Measurements from ENCODE around the gene MED15.
A peak's percentile ranks its signal among the peaks of the same experiment; 100 is the strongest.

The MED15 gene

DNA sequence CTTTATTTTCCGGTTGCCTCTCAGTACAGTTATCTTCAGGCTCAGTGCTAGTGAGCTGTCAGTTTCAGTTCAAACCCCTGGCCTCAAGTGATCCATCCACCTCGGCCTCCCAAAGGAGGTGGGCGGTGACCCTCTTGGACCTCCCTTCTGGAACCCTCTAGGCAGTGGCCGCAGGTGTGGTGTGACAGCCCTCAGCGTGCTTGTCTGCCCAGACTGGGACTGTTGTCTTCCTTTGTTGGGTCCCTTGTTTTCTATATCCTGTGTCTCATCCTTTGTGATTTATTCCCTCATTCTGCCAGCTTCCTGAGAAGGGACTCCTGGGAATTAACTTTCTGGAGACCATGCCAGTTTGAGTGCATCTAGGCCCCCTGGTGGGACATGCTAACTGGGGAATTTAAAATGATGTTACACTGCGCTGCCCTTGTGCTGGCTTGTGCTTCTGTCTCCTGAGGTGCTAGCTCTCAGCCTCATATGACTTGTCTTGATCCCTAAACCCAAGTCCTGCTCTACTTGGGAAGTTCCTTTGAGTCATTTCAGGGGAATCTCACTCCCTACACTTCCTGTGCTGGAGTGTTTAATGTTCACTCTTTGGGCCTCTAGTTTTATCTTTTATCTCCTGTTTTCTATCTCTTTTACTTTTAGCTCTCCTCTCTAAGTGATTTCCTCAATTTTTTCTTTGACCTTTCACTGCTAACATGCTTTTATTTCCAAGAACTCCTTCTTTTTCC lies 19.4 kb downstream of the MED15 start:
- DNase-seq (ENCODE audit: low read depth): peak; percentile 75
- TF ChIP-seq, protein P1, sequence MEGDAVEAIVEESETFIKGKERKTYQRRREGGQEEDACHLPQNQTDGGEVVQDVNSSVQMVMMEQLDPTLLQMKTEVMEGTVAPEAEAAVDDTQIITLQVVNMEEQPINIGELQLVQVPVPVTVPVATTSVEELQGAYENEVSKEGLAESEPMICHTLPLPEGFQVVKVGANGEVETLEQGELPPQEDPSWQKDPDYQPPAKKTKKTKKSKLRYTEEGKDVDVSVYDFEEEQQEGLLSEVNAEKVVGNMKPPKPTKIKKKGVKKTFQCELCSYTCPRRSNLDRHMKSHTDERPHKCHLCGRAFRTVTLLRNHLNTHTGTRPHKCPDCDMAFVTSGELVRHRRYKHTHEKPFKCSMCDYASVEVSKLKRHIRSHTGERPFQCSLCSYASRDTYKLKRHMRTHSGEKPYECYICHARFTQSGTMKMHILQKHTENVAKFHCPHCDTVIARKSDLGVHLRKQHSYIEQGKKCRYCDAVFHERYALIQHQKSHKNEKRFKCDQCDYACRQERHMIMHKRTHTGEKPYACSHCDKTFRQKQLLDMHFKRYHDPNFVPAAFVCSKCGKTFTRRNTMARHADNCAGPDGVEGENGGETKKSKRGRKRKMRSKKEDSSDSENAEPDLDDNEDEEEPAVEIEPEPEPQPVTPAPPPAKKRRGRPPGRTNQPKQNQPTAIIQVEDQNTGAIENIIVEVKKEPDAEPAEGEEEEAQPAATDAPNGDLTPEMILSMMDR (IDR thresholded peaks at IDR 0.05; ENCODE audit: low read length, missing control alignments): peak; percentile 21
- no peak overlapping the region for H3K4me3 ChIP-seq (replicated peaks; ENCODE audit: low read depth, low read length)

DNA sequence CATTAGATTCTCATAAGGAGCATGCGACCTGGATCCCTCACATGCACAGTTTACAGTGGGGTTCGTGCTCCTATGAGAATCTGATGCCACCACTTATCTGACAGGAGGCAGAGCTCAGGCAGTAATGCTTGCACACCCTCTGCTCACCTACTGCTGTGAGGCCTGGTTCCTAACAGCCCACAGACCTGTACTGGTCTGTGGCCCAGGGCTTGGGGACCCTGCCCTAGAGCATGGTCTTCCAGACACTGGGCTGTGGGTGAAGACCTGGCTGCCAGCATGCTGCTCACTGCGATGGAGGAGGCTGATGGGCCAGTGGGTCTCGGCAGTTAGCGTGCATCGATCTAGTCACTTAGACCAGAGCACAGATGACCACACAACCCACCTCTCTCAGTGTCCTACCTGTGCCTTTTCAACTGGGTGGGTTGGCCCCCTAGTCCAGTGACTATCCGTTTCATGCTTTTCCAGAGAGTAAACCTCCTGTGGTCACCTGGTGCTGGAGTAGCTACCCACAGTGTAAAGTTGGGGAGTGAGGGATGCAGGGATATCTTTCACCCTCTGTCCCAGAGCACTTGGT lies 21.1 kb downstream of the MED15 start:
- no peak for DNase-seq (ENCODE audit: low read depth)
- no peak overlapping the region for H3K4me3 ChIP-seq (replicated peaks; ENCODE audit: low read depth, low read length)
- TF ChIP-seq, protein P1 (IDR thresholded peaks at IDR 0.05; ENCODE audit: low read length, missing control alignments): no peak

DNA sequence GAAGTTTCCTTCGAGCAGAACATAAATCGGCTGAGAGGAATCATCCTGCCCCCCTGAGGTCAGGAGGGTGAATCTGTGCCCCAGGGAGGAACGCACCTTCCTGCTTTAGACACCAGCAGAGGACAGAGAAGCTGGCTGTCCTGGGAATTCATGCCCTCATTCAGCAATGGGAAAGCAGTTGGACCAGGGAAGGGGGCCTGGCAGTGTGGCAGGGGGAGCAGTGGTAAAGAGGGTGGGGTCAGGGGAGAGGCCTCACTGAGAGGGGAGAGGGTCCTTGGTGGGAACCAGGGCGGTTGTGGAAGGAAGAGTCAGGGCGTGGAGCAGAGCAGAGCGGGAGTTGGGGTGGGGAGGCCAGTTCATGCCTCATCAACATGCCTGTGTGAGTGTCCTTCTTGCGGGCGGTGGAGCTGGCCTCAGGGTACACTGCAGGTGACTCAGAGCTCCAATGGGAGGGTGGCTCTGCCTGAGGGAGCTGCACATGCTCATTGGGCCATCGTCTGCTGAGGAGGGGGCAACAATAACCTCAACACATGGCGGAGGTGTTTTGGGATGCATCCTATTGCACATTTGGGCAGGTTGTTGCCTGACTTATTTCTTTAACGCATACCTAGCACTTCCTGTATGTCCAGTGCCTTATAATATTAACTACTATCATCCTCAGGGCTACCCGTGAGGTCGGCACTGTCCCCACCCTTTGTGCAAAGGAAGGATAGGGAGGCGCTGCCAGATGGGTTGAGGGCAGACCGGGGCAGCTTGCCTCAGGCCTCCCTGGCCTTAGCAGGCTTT lies 23.2 kb downstream of the MED15 start:
- H3K4me3 ChIP-seq (replicated peaks; ENCODE audit: low read depth, low read length): no peak overlapping the region
- TF ChIP-seq, protein P1 (IDR thresholded peaks at IDR 0.05; ENCODE audit: low read length, missing control alignments): no peak
- no peak for DNase-seq (ENCODE audit: low read depth)

DNA sequence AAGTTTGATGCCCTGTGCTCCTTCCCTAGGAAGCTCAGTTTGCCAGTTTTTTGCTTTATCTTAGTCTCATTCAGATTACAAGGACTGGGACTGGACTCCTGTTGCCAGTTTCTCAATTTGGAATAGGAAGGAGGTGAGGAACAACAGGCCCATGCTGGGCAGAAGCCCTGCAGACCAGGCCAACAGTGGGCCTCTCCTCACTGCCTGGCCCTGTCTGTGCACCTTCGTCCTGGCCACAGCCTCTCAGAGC lies 23.7 kb downstream of the MED15 start:
- TF ChIP-seq, protein P1 (IDR thresholded peaks at IDR 0.05; ENCODE audit: low read length, missing control alignments): no peak
- no peak for DNase-seq (ENCODE audit: low read depth)

DNA sequence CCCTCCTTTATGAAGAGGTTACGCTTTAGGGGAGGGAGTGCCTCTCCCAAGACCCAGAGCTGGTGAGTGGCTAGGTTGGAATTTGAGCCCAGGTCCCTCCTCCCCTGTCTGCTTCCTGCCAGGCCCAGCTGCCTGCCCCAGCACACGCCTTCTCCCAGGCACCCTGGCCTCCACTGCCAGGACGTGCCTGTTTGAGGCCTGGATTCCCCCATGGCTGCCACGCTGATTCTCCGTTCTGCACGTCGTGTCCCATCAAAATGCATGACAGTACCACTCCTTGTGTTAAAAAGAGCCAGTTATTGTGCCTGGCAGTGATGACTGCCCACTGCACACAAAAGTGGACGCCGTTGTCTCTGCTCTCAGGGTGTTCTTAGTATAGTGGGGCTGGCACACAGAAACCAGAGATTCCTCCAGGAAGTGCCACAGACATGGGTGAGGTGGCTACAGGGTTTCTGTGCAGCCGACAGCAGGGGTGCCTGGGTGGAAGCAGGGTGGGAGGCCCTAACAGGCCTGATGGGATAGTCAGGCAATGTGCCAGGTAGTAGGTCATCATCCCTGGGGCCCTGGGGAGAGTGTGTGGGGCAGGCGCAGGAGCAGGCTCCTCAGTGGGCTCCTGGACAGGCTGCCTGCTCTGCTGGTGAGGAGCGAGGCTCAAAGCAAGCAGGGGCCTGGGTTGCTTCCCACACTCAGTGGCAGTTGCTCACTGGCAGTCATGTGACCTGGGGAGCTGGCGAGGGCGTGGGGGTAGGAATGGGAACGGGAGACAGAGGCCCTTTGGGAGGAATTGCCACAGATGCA lies 24.2 kb downstream of the MED15 start:
- DNase-seq (ENCODE audit: low read depth): peak; percentile 88
- no peak overlapping the region for H3K4me3 ChIP-seq (replicated peaks; ENCODE audit: low read depth, low read length)
- TF ChIP-seq, protein P1 (IDR thresholded peaks at IDR 0.05; ENCODE audit: low read length, missing control alignments): no peak

More for the DNA sequence above, 23.7 kb downstream of the MED15 start:
- H3K4me3 ChIP-seq (replicated peaks; ENCODE audit: low read depth, low read length): no peak overlapping the region

DNA sequence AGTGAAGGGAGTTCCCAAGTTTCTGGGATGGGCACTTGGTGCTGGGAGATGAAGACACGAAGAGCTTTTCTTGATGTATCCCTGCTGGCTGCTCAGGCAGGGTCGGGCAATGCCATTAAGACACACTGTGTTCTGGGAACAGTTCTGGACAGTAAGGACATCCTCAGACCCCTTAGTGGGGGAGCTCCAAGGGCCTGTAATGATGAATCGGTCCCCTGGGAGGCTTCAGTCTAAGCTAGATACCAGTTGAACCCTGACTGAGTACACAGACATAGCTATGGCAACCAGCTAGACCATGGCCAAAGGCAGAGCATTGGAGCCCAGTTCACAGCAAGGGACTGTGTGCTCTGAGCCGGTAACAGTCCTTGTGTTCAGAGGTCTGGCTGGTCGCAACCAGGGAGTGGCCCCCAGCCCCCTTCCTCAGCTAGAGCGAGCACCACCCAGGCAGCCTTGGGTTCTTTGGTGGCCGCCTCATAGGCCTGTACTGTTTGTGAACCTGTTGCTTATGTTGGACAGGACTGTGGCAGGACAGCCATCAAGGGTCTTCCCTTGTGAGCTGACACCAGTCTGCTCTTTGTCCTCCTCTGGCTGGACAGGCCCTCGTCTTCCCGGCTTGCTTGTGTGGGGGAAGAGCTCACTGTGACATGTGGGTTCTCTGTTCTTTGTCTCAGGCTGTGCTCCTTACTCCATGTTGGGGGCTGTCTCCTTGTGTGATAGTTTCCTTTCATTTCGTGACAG lies 25.0 kb downstream of the MED15 start:
- DNase-seq (ENCODE audit: low read depth): no peak
- no peak overlapping the region for H3K4me3 ChIP-seq (replicated peaks; ENCODE audit: low read depth, low read length)
- TF ChIP-seq, protein P1 (IDR thresholded peaks at IDR 0.05; ENCODE audit: low read length, missing control alignments): no peak
